ENCODE results near the gene PRRX2.

GRCh38 chr9:129735546-129735945 lies 70.1 kb downstream of the PRRX2 start:
- TF ChIP-seq POLR2AphosphoS5 (IDR thresholded peaks at IDR 0.05; ENCODE audit: low read depth, low read length) = no peak
- no peak for TF ChIP-seq FOXP2 (optimal IDR thresholded peaks at IDR 0.05; ENCODE audit: borderline replicate concordance, extremely low read depth, extremely low read length, insufficient read depth)
- TF ChIP-seq SIN3A (IDR thresholded peaks at IDR 0.05; ENCODE audit: borderline replicate concordance, insufficient read depth, low read length) = no peak

All from PFSK-1 (cell line).